Tibial nerve (tissue), 4 donors: Measurements from ENCODE around the gene SHROOM3. TPM values are rescaled to one million over a fixed set of nuclear protein-coding genes. Genes with fewer than 3 reads are reported as not detected.

Experiments used
- DNase-seq, 2 donors: peaks; one replicate each; pipeline ENCODE4 v3.0.0-alpha.2; 2019; ENCODE audit warnings: low spot score in 2 of 2
- H3K27ac ChIP-seq, 4 donors: fragments of 200-600 bp; sonication (generic) in 3 of 4; one replicate each; pipeline ENCODE4 v1.5.1; 2017 to 2019; ENCODE audit warnings: mild to moderate bottlenecking in 1 of 4
- H3K27me3 ChIP-seq, 2 donors: fragments of 200-600 bp; sonication (generic) in 1 of 2; one replicate each; pipeline versions ENCODE4 v1.5.1 to v1.6.0; 2017 to 2019
- H3K36me3 ChIP-seq, 3 donors: fragments of 200-600 bp; sonication (generic); one replicate each; pipeline ENCODE4 v1.5.1; 2018 to 2019
- H3K4me1 ChIP-seq, 4 donors: fragments of 200-600 bp; sonication (generic) in 3 of 4; one replicate each; pipeline ENCODE4 v1.5.1; 2017 to 2019
- H3K4me3 ChIP-seq, 4 donors: fragments of 200-600 bp; sonication (generic) in 3 of 4; one replicate each; pipeline ENCODE4 v1.5.1; 2017 to 2019; ENCODE audit warnings: mild to moderate bottlenecking in 1 of 4, moderate library complexity in 1 of 4
- H3K9me3 ChIP-seq, 4 donors: fragments of 200-600 bp; sonication (generic) in 3 of 4; one replicate each; pipeline ENCODE4 v1.5.1; 2017 to 2019
- EP300 ChIP-seq, 2 donors: sonication (generic); formaldehyde crosslinking; IDR thresholded peaks; one replicate each; pipeline ENCODE4 v1.6.1; 2017; ENCODE audit warnings: antibody characterized with exemption in 2 of 2, mild to moderate bottlenecking in 1 of 2
- POLR2A ChIP-seq, 2 donors: fragments of 450-650 bp; IDR thresholded peaks; one replicate each; pipeline ENCODE4 v1.6.1; 2017; ENCODE audit warnings: antibody characterized with exemption in 2 of 2, mild to moderate bottlenecking in 2 of 2, moderate library complexity in 2 of 2
- WGBS, 2 donors: methylation state at CpG; one replicate each; pipeline ENCODE4 v1.1.5; 2018; 5-methylcytosine and 5-hydroxymethylcytosine counted together
- total RNA-seq, 4 donors: library from RNA; depleted of rRNA; stranded (reverse); fragments of >200 nt; gene quantifications; one replicate each; pipeline ENCODE4 v1.1.0, GENCODE V29; 2016
- TF ChIP-seq, protein P1 (sequence below), 5 experiments: fragments of 200-600 bp in 3 of 5; fragments of 450-650 bp in 2 of 5; sonication (generic) in 3 of 5; IDR thresholded peaks; one replicate each; pipeline ENCODE4 v1.5.1; 2016 to 2019; ENCODE audit warnings: antibody characterized with exemption in 5 of 5, mild to moderate bottlenecking in 3 of 5, moderate library complexity in 2 of 5

SHROOM3 gene
- total RNA-seq, 4 donors from 2014 or later = 28.0 to 49.8 (median 37.9) TPM

GRCh38 chr4:76651616-76652015 lies 216.6 kb downstream of the SHROOM3 start:
- H3K27ac ChIP-seq = no peak overlapping the region
- H3K27me3 ChIP-seq = no peaks in the 10 kb centered on the region
- no peak overlapping the region for H3K4me3 ChIP-seq
- 66 to 67% methylated on average over 2 of the region's 2 CpGs for WGBS, 2 donors
- TF ChIP-seq POLR2A (IDR thresholded peaks at IDR 0.05) (no peak), EP300 (IDR thresholded peaks at IDR 0.05) (no peak)
- TF ChIP-seq, protein P1, sequence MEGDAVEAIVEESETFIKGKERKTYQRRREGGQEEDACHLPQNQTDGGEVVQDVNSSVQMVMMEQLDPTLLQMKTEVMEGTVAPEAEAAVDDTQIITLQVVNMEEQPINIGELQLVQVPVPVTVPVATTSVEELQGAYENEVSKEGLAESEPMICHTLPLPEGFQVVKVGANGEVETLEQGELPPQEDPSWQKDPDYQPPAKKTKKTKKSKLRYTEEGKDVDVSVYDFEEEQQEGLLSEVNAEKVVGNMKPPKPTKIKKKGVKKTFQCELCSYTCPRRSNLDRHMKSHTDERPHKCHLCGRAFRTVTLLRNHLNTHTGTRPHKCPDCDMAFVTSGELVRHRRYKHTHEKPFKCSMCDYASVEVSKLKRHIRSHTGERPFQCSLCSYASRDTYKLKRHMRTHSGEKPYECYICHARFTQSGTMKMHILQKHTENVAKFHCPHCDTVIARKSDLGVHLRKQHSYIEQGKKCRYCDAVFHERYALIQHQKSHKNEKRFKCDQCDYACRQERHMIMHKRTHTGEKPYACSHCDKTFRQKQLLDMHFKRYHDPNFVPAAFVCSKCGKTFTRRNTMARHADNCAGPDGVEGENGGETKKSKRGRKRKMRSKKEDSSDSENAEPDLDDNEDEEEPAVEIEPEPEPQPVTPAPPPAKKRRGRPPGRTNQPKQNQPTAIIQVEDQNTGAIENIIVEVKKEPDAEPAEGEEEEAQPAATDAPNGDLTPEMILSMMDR (IDR thresholded peaks at IDR 0.05) = no peak
- H3K4me1 ChIP-seq = peaks cover 0 to 10% (median 0%) of the 10 kb centered on the region in 4 donors
- H3K9me3 ChIP-seq = no peaks in the 10 kb centered on the region
- no peaks in the 10 kb centered on the region for H3K36me3 ChIP-seq
- no peak for DNase-seq

DNA sequence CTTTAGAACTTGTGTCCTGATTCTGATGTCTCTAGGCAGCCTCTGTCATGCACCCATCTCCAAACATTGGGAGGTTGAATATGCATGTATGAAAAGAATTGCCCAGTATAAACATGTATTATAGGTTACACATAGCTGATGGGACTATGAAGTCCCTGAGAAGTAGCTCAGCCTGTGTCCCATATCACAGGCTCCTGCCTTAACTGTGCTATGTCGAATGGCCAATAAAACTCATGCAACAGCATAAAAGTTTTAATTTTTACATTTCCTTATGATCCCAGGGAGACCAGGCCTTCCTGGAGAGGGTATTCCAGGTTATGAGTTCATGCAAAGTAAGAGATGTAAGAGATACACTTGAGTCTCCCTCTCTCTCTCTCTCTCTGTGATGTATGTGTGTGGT lies 217.4 kb downstream of the SHROOM3 start:
- Histone ChIP-seq H3K4me3 (no peak overlapping the region), H3K27ac (no peak overlapping the region), H3K4me1 (peaks cover 0 to 10% (median 0%) of the 10 kb centered on the region in 4 donors), H3K36me3 (no peaks in the 10 kb centered on the region), H3K27me3 (no peaks in the 10 kb centered on the region), H3K9me3 (no peaks in the 10 kb centered on the region)
- no peak for DNase-seq
- 72 to 86% methylated on average over 1 of the region's 1 CpG for WGBS, 2 donors
- TF ChIP-seq EP300 (IDR thresholded peaks at IDR 0.05) (no peak), POLR2A (IDR thresholded peaks at IDR 0.05) (no peak)
- TF ChIP-seq, protein P1 (IDR thresholded peaks at IDR 0.05) = no peak

GRCh38 chr4:76654084-76654483 lies 219.1 kb downstream of the SHROOM3 start:
- no peak overlapping the region for H3K27ac ChIP-seq
- DNase-seq = no peak
- H3K4me3 ChIP-seq = no peak overlapping the region
- 87 to 90% methylated on average over 6 of the region's 6 CpGs for WGBS, 2 donors
- H3K36me3 ChIP-seq = no peaks in the 10 kb centered on the region
- H3K4me1 ChIP-seq = peaks cover 0 to 10% (median 0%) of the 10 kb centered on the region in 4 donors
- TF ChIP-seq EP300 (IDR thresholded peaks at IDR 0.05) = no peak
- TF ChIP-seq, protein P1 (IDR thresholded peaks at IDR 0.05) = no peak
- TF ChIP-seq POLR2A (IDR thresholded peaks at IDR 0.05) = no peak
- H3K9me3 ChIP-seq = no peaks in the 10 kb centered on the region
- no peaks in the 10 kb centered on the region for H3K27me3 ChIP-seq

DNA sequence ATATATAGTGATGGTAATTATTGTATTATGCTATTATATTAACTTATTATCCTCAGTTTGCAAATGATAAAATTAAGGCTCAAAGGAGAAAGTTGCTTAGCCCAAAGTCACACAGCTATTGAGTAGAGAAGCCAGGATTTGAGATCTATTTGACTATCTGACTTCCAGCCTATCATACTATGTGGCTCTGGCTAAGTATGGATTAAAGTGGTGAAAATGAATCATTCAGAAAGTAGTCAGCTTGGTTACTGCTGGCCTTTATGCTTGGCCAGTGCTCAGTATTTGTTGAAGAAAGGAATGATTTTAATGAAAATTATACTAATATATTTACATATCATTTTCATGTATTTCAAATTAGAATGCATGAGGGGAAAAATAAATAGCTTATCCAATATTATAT lies 219.8 kb downstream of the SHROOM3 start:
- Histone ChIP-seq H3K27ac (no peak overlapping the region), H3K27me3 (no peaks in the 10 kb centered on the region), H3K9me3 (no peaks in the 10 kb centered on the region), H3K4me1 (peaks cover 0 to 10% (median 0%) of the 10 kb centered on the region in 4 donors), H3K36me3 (no peaks in the 10 kb centered on the region), H3K4me3 (no peak overlapping the region)
- no peak for DNase-seq
- TF ChIP-seq EP300 (IDR thresholded peaks at IDR 0.05) = no peak
- no peak for TF ChIP-seq POLR2A (IDR thresholded peaks at IDR 0.05)
- TF ChIP-seq, protein P1 (IDR thresholded peaks at IDR 0.05) = no peak

DNA sequence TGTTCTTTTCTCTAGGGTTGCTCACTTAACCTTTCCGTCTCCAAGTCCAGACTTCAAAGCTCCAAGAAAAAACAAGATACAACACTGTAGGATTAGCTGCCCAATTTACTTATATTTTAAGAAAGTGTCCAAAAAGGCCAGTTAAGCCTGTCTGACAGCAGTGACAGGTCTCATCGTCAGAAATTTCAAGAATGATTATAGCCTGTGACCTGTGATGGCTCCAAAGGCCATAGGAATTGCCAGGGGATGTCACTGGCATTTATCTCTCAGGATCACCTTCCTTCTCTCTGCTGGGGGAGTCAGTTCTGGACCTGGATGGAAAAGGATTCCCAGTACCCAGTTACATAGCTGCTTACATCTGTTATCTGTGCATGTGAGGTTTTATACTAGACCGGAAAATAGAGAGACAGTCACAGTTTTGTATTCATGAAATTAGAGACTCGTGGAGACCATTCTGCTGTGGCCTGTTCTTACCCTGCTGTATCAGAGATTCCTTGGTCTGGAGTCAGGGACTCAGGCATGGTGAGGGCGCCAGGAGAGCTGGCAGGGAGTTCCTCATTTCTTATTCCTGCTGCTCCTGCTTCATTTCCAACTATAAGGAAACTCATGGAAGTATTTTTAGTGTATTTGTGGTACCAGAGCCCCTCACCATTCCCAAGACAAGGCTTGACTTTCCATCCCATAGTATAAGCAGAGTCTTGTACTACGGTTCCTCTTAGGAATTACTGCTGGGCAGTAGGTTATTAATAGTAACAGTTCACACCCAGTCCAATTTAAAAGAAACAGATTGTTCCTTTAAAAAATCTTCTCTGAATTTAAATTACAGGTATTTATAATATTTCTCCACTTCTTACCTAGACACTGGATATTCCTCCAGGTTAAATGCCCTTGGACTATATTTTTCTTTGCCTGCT lies 220.8 kb downstream of the SHROOM3 start:
- WGBS, 2 donors = 67 to 70% methylated on average over 6 of the region's 6 CpGs
- peaks cover 0 to 10% (median 0%) of the 10 kb centered on the region in 4 donors for H3K4me1 ChIP-seq

More for the DNA sequence above, 220.8 kb downstream of the SHROOM3 start:
- Histone ChIP-seq H3K9me3 (no peaks in the 10 kb centered on the region), H3K36me3 (no peaks in the 10 kb centered on the region), H3K27me3 (no peaks in the 10 kb centered on the region), H3K27ac (no peak overlapping the region), H3K4me3 (no peak overlapping the region)
- DNase-seq = no peak
- TF ChIP-seq POLR2A (IDR thresholded peaks at IDR 0.05) (no peak), EP300 (IDR thresholded peaks at IDR 0.05) (no peak)
- TF ChIP-seq, protein P1 (IDR thresholded peaks at IDR 0.05) = no peak
